ENCODE measurements around the gene POGK. TPM values are rescaled to one million over a fixed set of nuclear protein-coding genes. Genes with fewer than 3 reads are reported as not detected.
"Not testable (repeated sequence)": the region's sequence is repeated elsewhere in the genome, so short reads cannot be mapped to it uniquely, and the experiment has no call there.

Gene POGK, protein sequence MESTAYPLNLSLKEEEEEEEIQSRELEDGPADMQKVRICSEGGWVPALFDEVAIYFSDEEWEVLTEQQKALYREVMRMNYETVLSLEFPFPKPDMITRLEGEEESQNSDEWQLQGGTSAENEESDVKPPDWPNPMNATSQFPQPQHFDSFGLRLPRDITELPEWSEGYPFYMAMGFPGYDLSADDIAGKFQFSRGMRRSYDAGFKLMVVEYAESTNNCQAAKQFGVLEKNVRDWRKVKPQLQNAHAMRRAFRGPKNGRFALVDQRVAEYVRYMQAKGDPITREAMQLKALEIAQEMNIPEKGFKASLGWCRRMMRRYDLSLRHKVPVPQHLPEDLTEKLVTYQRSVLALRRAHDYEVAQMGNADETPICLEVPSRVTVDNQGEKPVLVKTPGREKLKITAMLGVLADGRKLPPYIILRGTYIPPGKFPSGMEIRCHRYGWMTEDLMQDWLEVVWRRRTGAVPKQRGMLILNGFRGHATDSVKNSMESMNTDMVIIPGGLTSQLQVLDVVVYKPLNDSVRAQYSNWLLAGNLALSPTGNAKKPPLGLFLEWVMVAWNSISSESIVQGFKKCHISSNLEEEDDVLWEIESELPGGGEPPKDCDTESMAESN
- total RNA-seq = 10 to 100 TPM; 43.0 to 43.1 TPM

DNA sequence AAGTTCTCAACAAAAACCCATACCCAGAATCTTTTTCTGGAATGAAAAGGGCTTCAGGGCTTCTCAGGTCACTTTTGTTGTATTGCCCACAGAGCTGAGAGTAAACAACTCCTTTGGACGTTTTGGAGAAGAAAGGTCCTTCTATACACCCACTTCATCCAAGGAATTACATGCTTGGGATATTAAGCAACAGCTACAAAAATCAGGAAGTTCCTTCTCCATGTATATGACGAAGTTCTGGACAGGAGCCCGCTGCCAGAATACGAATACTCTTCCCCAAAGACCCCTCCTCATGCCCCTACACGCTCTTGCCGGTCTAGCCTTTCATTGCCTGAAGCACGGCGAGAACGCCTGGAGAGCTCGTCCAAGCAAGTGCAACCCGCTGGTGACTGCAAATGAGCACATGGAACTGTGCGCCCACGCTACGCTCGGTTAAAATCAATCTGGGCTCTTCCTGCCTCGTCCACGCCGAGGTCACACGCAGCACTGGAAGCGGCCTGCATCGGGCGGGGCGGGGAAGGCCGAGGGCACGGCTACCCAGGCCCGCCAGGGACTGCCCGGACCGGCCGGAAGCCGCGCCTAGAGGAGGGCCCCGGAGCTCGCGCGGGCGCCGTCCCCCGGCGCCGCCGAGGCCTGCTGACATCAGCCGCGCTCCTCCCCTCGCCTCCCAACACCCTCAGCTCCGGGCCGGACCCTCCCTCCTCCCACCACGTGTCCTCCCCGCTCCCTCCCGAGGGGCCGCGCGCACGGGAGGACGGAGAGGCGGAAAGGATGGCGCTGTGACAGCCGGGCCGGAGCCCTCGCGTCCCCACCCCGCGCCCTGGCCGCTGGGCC lies at the start of gene POGK:
Gene POGK, plus strand, starts transcription at position 710 of the 834 bp plus-strand sequence. CDS start 1,482 bp downstream, outside the sequence.
- Mint-ChIP-seq H3K4me1 (ENCODE audit: low read depth) (peaks cover 41% of the 10 kb centered on the region), H3K9me3 (no peaks in the 10 kb centered on the region), H3K27me3 (no peaks in the 10 kb centered on the region), H3K4me3 (peak within 1 kb of the TSS; percentile 88), H3K36me3 (peaks cover 20% of the 10 kb centered on the region), H3K27ac (peak within 1 kb of the TSS; percentile 95)
- CTCF ChIA-PET = interaction anchor here (0.6 to 1.7 kb wide), 9 partner anchors 13 to 381 kb away, joined by 3 to 4 read pairs (median 3); partner anchors contain the start of gene TADA1
- intact Hi-C loops (cut with micrococcal nuclease) = loop anchor here (1.0 to 5.0 kb wide), 9 partner anchors 9 to 757 kb away; partner anchors contain the start of genes FAM78B, POU2F1 and TADA1
- POLR2A ChIA-PET = interaction anchor here (0.7 to 2.0 kb wide), 9 partner anchors 9 to 381 kb away, joined by 3 to 9 read pairs (median 3); partner anchors contain the start of genes POU2F1 and TADA1
- peak; percentile 92 for DNase-seq

DNA sequence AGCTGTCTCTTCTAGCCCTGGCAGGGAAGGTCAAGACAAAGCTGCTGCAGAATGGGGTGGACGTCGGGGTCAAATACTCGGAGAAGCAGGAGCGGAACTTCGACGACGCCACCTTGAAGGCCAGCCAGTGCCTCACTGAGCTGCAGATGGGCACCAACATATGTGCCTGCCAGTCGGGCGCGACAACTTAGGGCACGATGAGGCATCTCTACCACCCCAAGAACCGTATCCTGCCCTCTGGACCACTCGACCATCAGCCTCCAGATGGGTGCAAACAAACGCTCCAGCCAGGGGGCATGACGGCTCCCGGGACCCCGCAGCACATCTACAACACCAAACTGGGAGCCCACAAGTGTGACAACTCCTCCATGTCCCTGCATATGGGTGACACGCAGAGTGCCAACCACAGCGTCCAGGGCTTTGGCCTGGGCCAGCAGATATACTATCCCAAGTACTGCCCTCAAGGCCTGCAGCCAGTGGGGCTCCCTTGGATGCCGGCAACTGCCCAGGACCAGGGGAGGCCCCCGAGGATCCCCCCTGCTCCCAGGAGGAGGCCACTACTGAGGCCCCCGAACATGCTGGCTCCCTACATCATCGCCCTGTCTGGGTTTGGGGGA lies 42.5 kb upstream of the POGK start:
- intact Hi-C loops (cut with micrococcal nuclease) = no loop called here
- no peaks in the 10 kb centered on the region for H3K36me3 Mint-ChIP-seq
- no peaks in the 10 kb centered on the region for H3K4me1 Mint-ChIP-seq (ENCODE audit: low read depth)
- DNase-seq = no peak
- H3K4me3 Mint-ChIP-seq = no peak overlapping the region
- peaks cover 18% of the 10 kb centered on the region for H3K27me3 Mint-ChIP-seq
- ChIA-PET CTCF (no interaction called here), POLR2A (interaction anchor here (0.5 kb wide), 1 partner anchor 183 kb away, joined by 3 read pairs; no protein-coding TSS in a partner anchor)
- H3K9me3 Mint-ChIP-seq = no peaks in the 10 kb centered on the region
- H3K27ac Mint-ChIP-seq = no peak overlapping the region

DNA sequence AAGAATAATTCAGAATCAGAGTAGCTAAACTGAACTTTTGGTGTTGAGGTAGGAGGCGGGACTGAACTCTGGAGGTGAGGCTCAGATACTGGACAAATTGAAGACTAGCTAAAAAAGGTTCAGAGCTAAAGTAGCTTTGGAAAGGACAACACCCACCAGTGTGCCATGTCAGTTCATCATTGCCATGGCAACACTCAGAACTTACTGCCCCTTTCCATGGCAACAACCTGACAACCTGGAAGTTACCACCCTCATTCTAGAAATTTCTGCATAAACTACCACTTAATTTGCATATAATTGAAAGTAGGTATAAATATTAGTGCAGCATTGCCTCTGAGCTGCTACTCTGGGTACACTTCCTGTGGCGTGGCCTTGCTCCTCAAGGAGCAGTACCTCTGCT lies 30.3 kb upstream of the POGK start:
- ChIA-PET CTCF (no interaction called here), POLR2A (no interaction called here)
- Mint-ChIP-seq H3K4me3 (no peak overlapping the region), H3K27ac (no peak overlapping the region), H3K4me1 (ENCODE audit: low read depth) (no peaks in the 10 kb centered on the region), H3K27me3 (peaks cover 14% of the 10 kb centered on the region), H3K36me3 (no peaks in the 10 kb centered on the region), H3K9me3 (no peaks in the 10 kb centered on the region)
- DNase-seq = no peak
- intact Hi-C loops (cut with micrococcal nuclease) = no loop called here

DNA sequence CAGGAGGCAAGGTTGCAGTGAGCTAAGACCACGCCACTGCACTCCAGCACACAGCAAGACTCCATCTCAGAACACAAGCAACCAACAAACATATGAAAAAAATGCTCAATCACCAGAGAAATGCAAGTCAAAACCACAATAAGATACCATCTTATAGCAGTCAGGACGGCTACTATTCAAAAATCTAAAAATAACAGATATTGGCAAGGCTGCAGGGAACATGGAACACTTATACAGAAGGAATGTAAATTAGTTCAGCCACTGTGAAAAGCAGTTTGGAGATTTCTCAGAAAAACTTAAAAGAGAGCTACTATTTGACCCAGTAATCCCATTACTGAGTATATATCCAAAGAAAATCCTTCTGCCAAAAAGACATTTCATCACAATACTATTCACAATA lies 27.6 kb upstream of the POGK start:
- DNase-seq = no peak
- CTCF ChIA-PET = no interaction called here
- no peaks in the 10 kb centered on the region for H3K36me3 Mint-ChIP-seq
- H3K27ac Mint-ChIP-seq = no peak overlapping the region
- H3K27me3 Mint-ChIP-seq = peaks cover 9% of the 10 kb centered on the region
- H3K9me3 Mint-ChIP-seq = no peaks in the 10 kb centered on the region
- POLR2A ChIA-PET = no interaction called here
- no peak overlapping the region for H3K4me3 Mint-ChIP-seq
- intact Hi-C loops (cut with micrococcal nuclease) = no loop called here
- no peaks in the 10 kb centered on the region for H3K4me1 Mint-ChIP-seq (ENCODE audit: low read depth)

DNA sequence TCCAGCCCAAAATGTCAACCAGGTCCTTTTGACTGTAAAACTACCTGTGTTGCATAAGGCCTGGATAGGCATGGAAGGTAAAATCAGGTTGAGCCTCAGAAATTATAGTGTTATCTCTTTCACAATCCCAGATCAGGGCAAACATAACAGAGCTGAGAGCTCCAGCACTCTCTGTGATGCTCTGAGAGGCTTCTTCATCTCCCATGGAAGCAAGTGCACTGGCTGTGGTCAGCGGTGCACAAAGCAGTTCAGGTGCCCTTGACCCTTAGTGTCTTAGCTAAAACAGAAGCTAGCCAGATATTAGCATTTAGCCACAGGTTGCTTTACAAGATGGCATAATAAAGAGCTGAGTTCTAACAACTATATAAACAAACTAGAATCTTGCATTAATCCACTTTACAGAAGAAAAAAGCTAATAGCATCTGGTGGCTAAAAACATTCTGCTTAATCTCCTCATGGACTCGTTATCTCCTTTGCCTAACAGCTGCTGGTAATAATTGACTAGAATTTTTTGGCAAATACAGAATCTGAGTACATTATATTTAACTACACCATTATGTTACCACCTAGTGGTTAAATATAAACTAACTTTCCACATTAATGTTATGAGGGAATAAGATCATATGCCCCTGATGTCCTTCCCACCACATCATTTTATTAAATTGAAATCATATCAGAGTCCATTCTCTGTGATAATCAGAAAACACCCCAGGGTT lies 25.6 kb upstream of the POGK start:
- Mint-ChIP-seq H3K27ac (no peak overlapping the region), H3K36me3 (no peaks in the 10 kb centered on the region), H3K9me3 (no peaks in the 10 kb centered on the region), H3K4me1 (ENCODE audit: low read depth) (no peaks in the 10 kb centered on the region), H3K4me3 (no peak overlapping the region), H3K27me3 (peaks cover 11% of the 10 kb centered on the region)
- intact Hi-C loops (cut with micrococcal nuclease) = no loop called here
- no peak for DNase-seq
- ChIA-PET CTCF (interaction anchor here (0.6 to 1.5 kb wide), 3 partner anchors 25 to 246 kb away, joined by 3 to 4 read pairs (median 3); partner anchors contain the start of gene POGK), POLR2A (no interaction called here)

DNA sequence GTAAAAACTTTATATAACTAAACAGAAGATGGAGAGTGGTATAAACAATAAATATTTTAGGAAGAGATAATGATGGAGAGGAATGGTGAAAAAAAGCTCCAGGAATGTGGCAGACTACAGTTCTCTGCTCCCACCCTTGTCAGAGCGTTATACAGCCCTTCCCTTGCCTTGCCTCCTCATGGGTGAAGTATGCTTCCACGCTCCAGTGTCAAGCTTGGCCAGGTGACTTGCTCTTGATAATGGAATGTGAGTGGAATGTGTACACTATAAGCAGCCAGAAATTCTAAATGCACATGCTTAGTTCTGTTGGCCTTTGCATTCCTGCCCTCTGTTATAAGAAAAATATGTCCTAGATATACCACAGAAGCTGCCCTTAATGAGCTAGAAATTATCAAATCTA lies 24.7 kb upstream of the POGK start:
- H3K4me1 Mint-ChIP-seq (ENCODE audit: low read depth) = no peaks in the 10 kb centered on the region
- ChIA-PET POLR2A (no interaction called here), CTCF (interaction anchor here (0.6 to 1.5 kb wide), 3 partner anchors 24 to 890 kb away, joined by 3 to 4 read pairs (median 3); partner anchors contain the start of gene POGK)
- peaks cover 11% of the 10 kb centered on the region for H3K27me3 Mint-ChIP-seq
- H3K27ac Mint-ChIP-seq = no peak overlapping the region
- no peaks in the 10 kb centered on the region for H3K36me3 Mint-ChIP-seq
- intact Hi-C loops (cut with micrococcal nuclease) = no loop called here
- H3K9me3 Mint-ChIP-seq = no peaks in the 10 kb centered on the region
- no peak overlapping the region for H3K4me3 Mint-ChIP-seq
- DNase-seq = no peak

DNA sequence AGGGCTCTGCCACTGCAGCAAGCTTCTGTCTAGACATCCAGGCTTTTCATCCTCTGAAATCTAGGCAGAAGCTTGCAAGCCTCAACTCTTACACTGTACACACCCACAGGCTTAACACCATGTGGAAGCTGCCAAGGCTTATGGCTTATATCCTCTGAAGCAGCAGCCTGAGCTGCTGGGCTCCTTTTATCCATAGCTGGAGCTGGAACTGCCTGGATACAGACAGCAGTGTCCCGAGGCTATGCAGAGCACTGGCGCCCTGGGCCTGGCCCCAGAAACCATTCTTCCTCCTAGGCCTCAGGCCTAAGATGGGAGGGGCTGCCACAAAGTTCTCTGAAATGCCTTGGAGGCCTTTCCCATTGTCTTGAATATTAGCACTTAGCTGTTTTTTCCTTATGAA lies 19.3 kb upstream of the POGK start:
- no peak overlapping the region for H3K27ac Mint-ChIP-seq
- intact Hi-C loops (cut with micrococcal nuclease) = no loop called here

DNA sequence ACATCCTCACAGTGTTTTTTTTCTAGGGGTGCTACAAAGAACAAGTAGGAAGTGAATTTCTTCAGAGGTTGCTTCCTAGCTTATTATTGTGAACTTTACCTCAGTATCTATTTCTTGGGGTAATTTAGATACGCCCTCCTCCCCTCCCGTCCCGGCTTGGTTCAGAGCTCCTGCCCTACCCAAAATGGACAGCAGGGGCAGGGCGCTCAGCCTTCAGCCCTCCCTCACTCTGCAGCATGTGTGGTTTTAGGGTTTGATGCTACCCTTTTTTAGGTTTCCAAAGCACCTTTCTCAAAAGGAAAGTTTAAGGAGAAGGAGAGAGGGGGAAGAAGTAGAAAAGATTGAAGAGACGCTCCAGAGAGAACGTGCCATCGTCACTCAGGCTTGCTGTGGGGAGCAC lies 16.9 kb upstream of the POGK start:
- no peak for DNase-seq
- ChIA-PET CTCF (no interaction called here), POLR2A (no interaction called here)
- Mint-ChIP-seq H3K9me3 (peaks cover 11% of the 10 kb centered on the region), H3K4me3 (no peak overlapping the region), H3K4me1 (ENCODE audit: low read depth) (no peaks in the 10 kb centered on the region), H3K27me3 (peaks cover 5% of the 10 kb centered on the region), H3K36me3 (peaks cover 6% of the 10 kb centered on the region), H3K27ac (no peak overlapping the region)
- intact Hi-C loops (cut with micrococcal nuclease) = no loop called here

More for the DNA sequence above, 19.3 kb upstream of the POGK start:
- no peak for DNase-seq
- ChIA-PET CTCF (interaction anchor here (1.2 kb wide), 1 partner anchor 34 kb away, joined by 3 read pairs; no protein-coding TSS in a partner anchor), POLR2A (no interaction called here)
- Mint-ChIP-seq H3K4me3 (no peak overlapping the region), H3K27me3 (peaks cover 4% of the 10 kb centered on the region), H3K9me3 (peaks cover 11% of the 10 kb centered on the region), H3K4me1 (ENCODE audit: low read depth) (no peaks in the 10 kb centered on the region), H3K36me3 (peaks cover 4% of the 10 kb centered on the region)

DNA sequence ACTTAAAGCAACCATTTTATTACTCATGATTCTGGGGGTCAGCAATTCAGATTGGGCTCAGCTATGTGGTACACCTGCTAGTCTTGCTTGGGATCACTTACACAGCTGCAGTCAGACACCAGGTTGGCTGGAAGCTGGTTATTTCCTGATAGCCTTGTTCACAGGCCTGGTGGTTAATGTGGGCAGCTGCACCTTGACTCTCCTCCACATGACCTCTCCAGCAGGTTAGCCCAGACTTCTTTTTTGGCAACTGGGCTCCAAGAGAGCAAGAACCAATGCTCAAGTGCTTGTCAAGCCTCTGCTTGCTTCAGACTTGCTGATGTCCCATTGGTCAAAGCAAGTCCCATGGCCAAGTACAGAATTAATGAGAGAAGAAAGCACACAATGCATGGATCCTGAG lies 11.8 kb upstream of the POGK start:
- peaks cover 5% of the 10 kb centered on the region for H3K36me3 Mint-ChIP-seq
- H3K4me3 Mint-ChIP-seq = no peak overlapping the region
- intact Hi-C loops (cut with micrococcal nuclease) = no loop called here
- H3K27ac Mint-ChIP-seq = no peak overlapping the region
- DNase-seq = no peak
- H3K27me3 Mint-ChIP-seq = peaks cover 6% of the 10 kb centered on the region
- POLR2A ChIA-PET = no interaction called here
- peaks cover 22% of the 10 kb centered on the region for H3K9me3 Mint-ChIP-seq
- H3K4me1 Mint-ChIP-seq (ENCODE audit: low read depth) = no peaks in the 10 kb centered on the region
- CTCF ChIA-PET = no interaction called here

DNA sequence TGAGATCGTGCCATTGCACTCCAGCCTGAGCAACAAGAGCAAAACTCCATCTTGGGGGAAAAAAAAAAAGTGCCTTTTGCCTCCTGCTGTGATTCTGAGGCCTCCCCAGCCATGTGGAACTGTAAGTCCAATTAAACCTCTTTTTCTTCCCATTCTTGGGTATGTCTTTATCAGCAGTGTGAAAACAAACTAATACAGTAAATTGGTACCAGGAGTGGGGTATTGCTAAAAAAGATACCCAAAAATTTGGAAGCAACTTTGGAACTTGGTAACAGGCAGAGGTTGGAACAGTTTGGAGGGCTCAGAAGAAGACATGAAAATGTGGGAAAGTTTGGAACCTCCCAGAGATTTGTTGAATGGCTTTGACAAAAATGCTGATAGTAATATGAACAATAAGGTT lies 9.5 kb upstream of the POGK start:
- CTCF ChIA-PET; DNase-seq; H3K4me1 Mint-ChIP-seq (ENCODE audit: low read depth); H3K36me3 Mint-ChIP-seq; H3K27me3 Mint-ChIP-seq; H3K4me3 Mint-ChIP-seq; intact Hi-C loops (cut with micrococcal nuclease); POLR2A ChIA-PET; H3K27ac Mint-ChIP-seq: not testable (repeated sequence)
- peaks cover 22% of the 10 kb centered on the region for H3K9me3 Mint-ChIP-seq

DNA sequence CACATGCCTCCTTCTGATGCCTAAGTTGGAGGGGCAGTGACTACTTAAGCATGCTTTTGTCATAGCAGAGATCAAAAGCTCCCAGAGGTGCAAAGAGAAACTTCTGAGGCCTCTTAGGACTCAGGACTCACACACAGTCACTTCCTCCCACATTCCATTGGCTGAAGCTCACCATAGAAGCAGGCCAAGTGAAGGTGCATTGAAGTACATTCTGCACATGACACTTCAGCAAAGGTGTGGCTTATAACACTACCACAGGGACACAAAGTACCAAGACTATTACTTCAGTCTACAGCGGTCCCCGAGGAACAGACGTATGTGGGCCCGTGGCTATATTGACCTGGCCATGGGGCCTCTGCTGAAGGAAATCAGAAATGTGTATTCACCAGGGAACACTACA lies 2.5 kb upstream of the POGK start:
- H3K36me3 Mint-ChIP-seq = peaks cover 8% of the 10 kb centered on the region
- no peak for DNase-seq
- ChIA-PET POLR2A (no interaction called here), CTCF (no interaction called here)
- H3K4me3 Mint-ChIP-seq = no peak overlapping the region
- peaks cover 28% of the 10 kb centered on the region for H3K4me1 Mint-ChIP-seq (ENCODE audit: low read depth)
- no peaks in the 10 kb centered on the region for H3K9me3 Mint-ChIP-seq
- intact Hi-C loops (cut with micrococcal nuclease) = loop anchor here (5.0 kb wide), 5 partner anchors 136 to 754 kb away; partner anchors contain the start of genes FAM78B and POU2F1
- peaks cover 1% of the 10 kb centered on the region for H3K27me3 Mint-ChIP-seq
- H3K27ac Mint-ChIP-seq = no peak overlapping the region
